ENCODE results near the gene ANOS1.
"Not testable (repeated sequence)": the region's sequence is repeated elsewhere in the genome, so short reads cannot be mapped to it uniquely, and the experiment has no call there.

Gene ANOS1

GRCh38 chrX:8607326-8607725 is 124.6 kb downstream of the ANOS1 start:
- DNase-seq, result no peak

- no peak for DNase-seq
Observed at GRCh38 chrX:8604131-8604530, 127.8 kb downstream of the ANOS1 start.

GRCh38 chrX:8591501-8591900 is 140.4 kb downstream of the ANOS1 start:
- DNase-seq, result no peak

GRCh38 chrX:8586953-8587352 is 145.0 kb downstream of the ANOS1 start:
- DNase-seq, result no peak

GRCh38 chrX:8579602-8580001 is 152.3 kb downstream of the ANOS1 start:
- DNase-seq, result no peak

GRCh38 chrX:8576821-8577220 is 155.1 kb downstream of the ANOS1 start:
- DNase-seq, result no peak

GRCh38 chrX:8565729-8566128 is 166.2 kb downstream of the ANOS1 start:
- no peak for DNase-seq

- DNase-seq, result no peak
Observed at GRCh38 chrX:8548446-8548845, 183.5 kb downstream of the ANOS1 start.

GRCh38 chrX:8546715-8547114 is 185.2 kb downstream of the ANOS1 start:
- DNase-seq, result no peak

- no peak for DNase-seq
Observed at GRCh38 chrX:8520791-8521190, 211.1 kb downstream of the ANOS1 start.

- no peak for DNase-seq
Observed at GRCh38 chrX:8520178-8520577, 211.8 kb downstream of the ANOS1 start.

GRCh38 chrX:8504451-8504850 is 227.5 kb downstream of the ANOS1 start:
- DNase-seq, result no peak

- DNase-seq, result not testable (repeated sequence)
Observed at GRCh38 chrX:8502101-8502500, 229.8 kb downstream of the ANOS1 start.

- DNase-seq, result no peak
Observed at GRCh38 chrX:8500203-8500602, 231.7 kb downstream of the ANOS1 start.

GRCh38 chrX:8495036-8495435 is 236.9 kb downstream of the ANOS1 start:
- not testable (repeated sequence) for DNase-seq

GRCh38 chrX:8484360-8484949 is 247.5 kb downstream of the ANOS1 start:
- DNase-seq, result no peak
